Gastroesophageal sphincter (tissue), 4 donors: Measurements from ENCODE around the gene HIVEP3. TPM values are rescaled to one million over a fixed set of nuclear protein-coding genes. Genes with fewer than 3 reads are reported as not detected.

Experiments
- ATAC-seq: fragments of 150-250 bp; one replicate; pipeline ENCODE4 v1.9.1; 2016; ENCODE audit warnings: mild to moderate bottlenecking, moderate library complexity
- H3K27ac ChIP-seq, 4 donors: fragments of 200-600 bp; sonication (generic) in 3 of 4; 1 replicate in 3 of 4; 2 replicates in 1 of 4; pipeline ENCODE4 v1.5.1; 2016 to 2019
- H3K27me3 ChIP-seq: fragments of 200-600 bp; sonication (generic); one replicate; pipeline ENCODE4 v1.5.1; 2019
- H3K36me3 ChIP-seq, 2 donors: fragments of 200-600 bp; sonication (generic); one replicate each; pipeline ENCODE4 v1.5.1; 2019; ENCODE audit warnings: control low read depth in 1 of 2
- H3K4me1 ChIP-seq, 3 donors: fragments of 200-600 bp; sonication (generic); 1 replicate in 2 of 3; 2 replicates in 1 of 3; pipeline ENCODE4 v1.5.1; 2016 to 2019; ENCODE audit warnings: control low read depth in 2 of 3
- H3K4me3 ChIP-seq, 2 donors: fragments of 200-600 bp; sonication (generic); one replicate each; pipeline ENCODE4 v1.5.1; 2019; ENCODE audit warnings: mild to moderate bottlenecking in 1 of 2, moderate library complexity in 1 of 2
- H3K9me3 ChIP-seq, 3 donors: fragments of 200-600 bp; sonication (generic); one replicate each; pipeline ENCODE4 v1.5.1; 2017 to 2019; ENCODE audit warnings: control low read depth in 2 of 3
- EP300 ChIP-seq: sonication (generic); formaldehyde crosslinking; IDR thresholded peaks from one replicate; pipeline ENCODE4 v1.6.1; 2017; ENCODE audit warnings: antibody characterized with exemption, mild to moderate bottlenecking
- POLR2A ChIP-seq, 2 donors: fragments of 450-650 bp; IDR thresholded peaks; one replicate each; pipeline ENCODE4 v1.6.1; 2017; ENCODE audit warnings: antibody characterized with exemption in 2 of 2, mild to moderate bottlenecking in 2 of 2, moderate library complexity in 1 of 2
- POLR2AphosphoS5 ChIP-seq: sonication (generic); formaldehyde crosslinking; IDR thresholded peaks from one replicate; pipeline ENCODE4 v1.6.1; 2017; ENCODE audit warnings: antibody characterized with exemption
- WGBS, 2 donors: methylation state at CpG; one replicate each; pipeline ENCODE4 v1.1.5; 2018; ENCODE audit warnings: low coverage in 1 of 2; 5-methylcytosine and 5-hydroxymethylcytosine counted together
- total RNA-seq, 4 donors: library from RNA; depleted of rRNA; stranded (reverse); fragments of >200 nt; gene quantifications; one replicate each; pipeline ENCODE4 v1.1.0, GENCODE V29; 2016
- TF ChIP-seq, protein P1 (sequence below), 4 experiments: fragments of 200-600 bp in 2 of 4; fragments of 450-650 bp in 2 of 4; sonication (generic) in 1 of 4; IDR thresholded peaks; one replicate each; pipeline ENCODE4 v1.5.1; 2017 to 2019; ENCODE audit warnings: antibody characterized with exemption in 4 of 4, mild to moderate bottlenecking in 2 of 4, moderate library complexity in 2 of 4

HIVEP3 gene
- total RNA-seq, 4 donors from 2014 or later: 1.9 to 3.8 (median 2.8) TPM

DNA sequence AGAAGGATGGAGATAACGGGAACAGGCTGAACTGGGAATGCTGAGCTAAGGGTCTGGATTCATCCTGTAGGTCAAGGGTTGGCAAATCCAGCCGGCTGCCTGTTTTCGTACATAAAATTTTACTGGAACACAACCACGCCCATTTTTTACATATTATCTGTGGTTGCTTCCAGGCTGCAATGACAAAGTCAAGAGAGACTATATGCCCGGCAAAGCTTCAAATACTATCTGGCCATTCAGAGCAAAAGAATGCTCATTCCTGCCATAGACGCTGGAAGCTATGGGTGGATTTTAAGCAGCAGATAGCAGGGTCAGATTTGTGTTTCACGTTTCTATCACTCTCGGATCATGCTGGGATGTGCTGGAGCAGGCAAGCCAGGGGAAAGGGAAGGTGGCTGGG lies 296.3 kb downstream of the HIVEP3 start:
- ATAC-seq: no peak
- Histone ChIP-seq H3K9me3 (no peaks in the 10 kb centered on the region), H3K36me3 (no peaks in the 10 kb centered on the region), H3K27ac (no peak overlapping the region), H3K4me1 (peaks cover 0 to 43% (median 10%) of the 10 kb centered on the region in 3 donors), H3K4me3 (no peak overlapping the region), H3K27me3 (no peaks in the 10 kb centered on the region)
- TF ChIP-seq, protein P1, sequence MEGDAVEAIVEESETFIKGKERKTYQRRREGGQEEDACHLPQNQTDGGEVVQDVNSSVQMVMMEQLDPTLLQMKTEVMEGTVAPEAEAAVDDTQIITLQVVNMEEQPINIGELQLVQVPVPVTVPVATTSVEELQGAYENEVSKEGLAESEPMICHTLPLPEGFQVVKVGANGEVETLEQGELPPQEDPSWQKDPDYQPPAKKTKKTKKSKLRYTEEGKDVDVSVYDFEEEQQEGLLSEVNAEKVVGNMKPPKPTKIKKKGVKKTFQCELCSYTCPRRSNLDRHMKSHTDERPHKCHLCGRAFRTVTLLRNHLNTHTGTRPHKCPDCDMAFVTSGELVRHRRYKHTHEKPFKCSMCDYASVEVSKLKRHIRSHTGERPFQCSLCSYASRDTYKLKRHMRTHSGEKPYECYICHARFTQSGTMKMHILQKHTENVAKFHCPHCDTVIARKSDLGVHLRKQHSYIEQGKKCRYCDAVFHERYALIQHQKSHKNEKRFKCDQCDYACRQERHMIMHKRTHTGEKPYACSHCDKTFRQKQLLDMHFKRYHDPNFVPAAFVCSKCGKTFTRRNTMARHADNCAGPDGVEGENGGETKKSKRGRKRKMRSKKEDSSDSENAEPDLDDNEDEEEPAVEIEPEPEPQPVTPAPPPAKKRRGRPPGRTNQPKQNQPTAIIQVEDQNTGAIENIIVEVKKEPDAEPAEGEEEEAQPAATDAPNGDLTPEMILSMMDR (IDR thresholded peaks at IDR 0.05): no peak
- no peak for TF ChIP-seq POLR2AphosphoS5
- TF ChIP-seq EP300: no peak
- TF ChIP-seq POLR2A (IDR thresholded peaks at IDR 0.05): no peak
- WGBS, 2 donors: 74 to 90% methylated on average over 6 to 8 of the region's 8 CpGs

- H3K36me3 ChIP-seq: no peaks in the 10 kb centered on the region
- H3K27ac ChIP-seq: no peak overlapping the region
- WGBS, 2 donors: no CpG with 5 or more reads among the region's 1 CpG
- no peak for TF ChIP-seq EP300
- no peak for TF ChIP-seq POLR2AphosphoS5
- TF ChIP-seq, protein P1 (IDR thresholded peaks at IDR 0.05): no peak
- TF ChIP-seq POLR2A (IDR thresholded peaks at IDR 0.05): no peak
- no peak for ATAC-seq
- H3K4me3 ChIP-seq: no peak overlapping the region
- H3K9me3 ChIP-seq: no peaks in the 10 kb centered on the region
- H3K4me1 ChIP-seq: peaks cover 0 to 41% (median 10%) of the 10 kb centered on the region in 3 donors
- H3K27me3 ChIP-seq: no peaks in the 10 kb centered on the region
Measured at GRCh38 chr1:41621791-41622190, 296.9 kb downstream of the HIVEP3 start.

DNA sequence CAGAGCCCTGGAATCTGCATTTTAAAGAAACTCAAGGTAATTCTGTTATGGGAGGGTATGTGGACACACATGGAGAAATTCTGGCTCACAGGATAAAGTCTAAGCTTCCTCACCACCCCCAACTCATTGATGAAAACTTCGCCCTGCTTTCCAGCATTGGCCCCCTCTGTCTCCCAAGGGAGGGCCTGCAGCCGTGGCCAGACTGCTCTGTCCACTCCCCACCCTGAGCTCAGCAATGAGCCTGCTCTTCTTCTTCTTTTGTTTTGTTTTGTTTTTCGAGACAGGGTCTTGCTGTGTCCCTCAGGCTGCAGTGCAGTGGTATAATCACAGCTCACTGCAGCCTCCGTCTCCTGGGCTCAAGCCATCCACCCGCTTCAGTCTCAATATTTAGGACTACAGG lies 297.5 kb downstream of the HIVEP3 start:
- H3K4me3 ChIP-seq: no peak overlapping the region
- no peaks in the 10 kb centered on the region for H3K36me3 ChIP-seq
- H3K4me1 ChIP-seq: peaks cover 0 to 35% (median 7%) of the 10 kb centered on the region in 3 donors
- no peaks in the 10 kb centered on the region for H3K27me3 ChIP-seq
- no peak for ATAC-seq
- H3K27ac ChIP-seq: no peak overlapping the region
- no peak for TF ChIP-seq EP300
- no peak for TF ChIP-seq POLR2AphosphoS5
- TF ChIP-seq, protein P1 (IDR thresholded peaks at IDR 0.05): no peak
- TF ChIP-seq POLR2A (IDR thresholded peaks at IDR 0.05): no peak
- H3K9me3 ChIP-seq: no peaks in the 10 kb centered on the region
- WGBS, 2 donors: 92 to 98% methylated on average over 5 of the region's 5 CpGs

DNA sequence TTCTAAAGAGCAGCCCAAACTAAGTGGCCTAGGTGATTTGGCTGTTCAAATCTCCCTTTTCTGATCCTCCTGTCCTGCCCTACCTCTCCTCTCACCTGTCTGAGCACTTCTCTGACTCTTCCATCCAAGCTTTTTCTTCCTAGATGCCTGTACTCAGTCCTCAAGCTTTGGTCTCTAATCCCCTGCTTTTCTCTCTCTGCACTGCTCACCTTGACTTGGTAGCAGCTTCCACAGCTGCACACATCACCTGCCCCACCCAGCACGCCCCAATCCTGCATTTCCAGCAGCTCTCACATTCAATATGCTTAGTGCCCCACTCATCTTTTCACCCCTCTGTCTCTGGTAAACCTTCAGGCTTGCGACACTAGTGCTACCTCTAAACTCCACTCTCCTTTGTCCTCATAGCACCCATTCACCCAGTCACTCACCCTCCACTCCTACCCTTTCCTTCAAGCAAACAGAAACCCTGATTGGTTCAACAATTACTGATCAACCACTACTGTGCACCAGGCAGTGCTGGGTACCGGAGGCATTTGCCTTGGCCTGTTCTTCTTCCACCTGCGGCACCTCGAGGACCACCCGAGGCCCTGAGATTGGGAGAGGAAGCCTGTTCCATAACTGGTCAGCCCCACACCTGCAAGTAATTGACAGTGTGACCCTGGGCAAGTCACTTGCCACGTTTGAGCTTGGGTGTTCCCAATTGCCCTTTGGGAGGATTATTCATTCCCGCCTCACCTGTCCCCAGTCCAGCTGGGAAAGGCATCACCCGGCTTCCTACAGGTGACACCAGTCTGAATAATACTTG lies 298.2 kb downstream of the HIVEP3 start:
- TF ChIP-seq POLR2A (IDR thresholded peaks at IDR 0.05): no peak
- TF ChIP-seq, protein P1 (IDR thresholded peaks at IDR 0.05): no peak
- no peak for TF ChIP-seq POLR2AphosphoS5
- TF ChIP-seq EP300: no peak
- H3K27ac ChIP-seq: no peak overlapping the region
- H3K27me3 ChIP-seq: no peaks in the 10 kb centered on the region
- H3K36me3 ChIP-seq: no peaks in the 10 kb centered on the region
- H3K9me3 ChIP-seq: no peaks in the 10 kb centered on the region
- 84 to 90% methylated on average over 2 to 4 of the region's 9 CpGs for WGBS, 2 donors
- no peak for ATAC-seq
- H3K4me3 ChIP-seq: no peak overlapping the region
- peaks cover 0 to 30% (median 4%) of the 10 kb centered on the region in 3 donors for H3K4me1 ChIP-seq
